Measurements from ENCODE around the gene LUC7L3.
"Not testable (repeated sequence)": the region's sequence is repeated elsewhere in the genome, so short reads cannot be mapped to it uniquely, and the experiment has no call there.

The LUC7L3 gene

GRCh38 chr17:50719144-50719923, at the start of gene LUC7L3:
LUC7L3 (plus strand) TSS chr17:50719603; CDS start chr17:50719733, 130 bp downstream.
- DNase-seq = peak; percentile 84

- DNase-seq = no peak
Measured at GRCh38 chr17:50672071-50672470, 47.3 kb upstream of the LUC7L3 start.

DNA sequence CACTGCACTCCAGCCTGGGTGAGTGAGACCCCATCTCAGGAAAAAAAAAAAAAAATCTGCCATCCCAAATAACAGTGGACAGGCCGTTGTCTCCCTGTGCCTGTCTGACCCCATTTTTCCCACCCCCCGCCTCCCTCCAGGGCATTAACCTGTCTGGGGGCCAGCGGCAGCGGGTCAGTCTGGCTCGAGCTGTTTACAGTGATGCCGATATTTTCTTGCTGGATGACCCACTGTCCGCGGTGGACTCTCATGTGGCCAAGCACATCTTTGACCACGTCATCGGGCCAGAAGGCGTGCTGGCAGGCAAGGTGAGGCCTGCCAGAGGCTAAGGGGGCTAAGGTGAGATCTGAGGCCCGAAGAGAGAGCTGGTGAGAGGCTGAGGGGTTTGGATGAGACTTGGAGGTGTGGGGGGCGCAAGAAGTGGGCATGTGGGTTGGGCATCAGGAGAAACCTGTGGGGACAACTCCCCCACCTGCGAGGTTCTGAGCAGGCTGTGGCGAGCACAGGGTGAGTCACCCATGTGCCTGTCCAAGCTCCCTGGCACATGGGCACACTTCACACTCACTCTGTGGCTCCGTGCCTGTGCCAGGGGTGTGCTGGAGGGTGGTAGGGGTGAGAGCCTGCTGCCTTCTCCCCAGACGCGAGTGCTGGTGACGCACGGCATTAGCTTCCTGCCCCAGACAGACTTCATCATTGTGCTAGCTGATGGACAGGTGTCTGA, 46.4 kb upstream of the LUC7L3 start:
- DNase-seq = no peak

DNA sequence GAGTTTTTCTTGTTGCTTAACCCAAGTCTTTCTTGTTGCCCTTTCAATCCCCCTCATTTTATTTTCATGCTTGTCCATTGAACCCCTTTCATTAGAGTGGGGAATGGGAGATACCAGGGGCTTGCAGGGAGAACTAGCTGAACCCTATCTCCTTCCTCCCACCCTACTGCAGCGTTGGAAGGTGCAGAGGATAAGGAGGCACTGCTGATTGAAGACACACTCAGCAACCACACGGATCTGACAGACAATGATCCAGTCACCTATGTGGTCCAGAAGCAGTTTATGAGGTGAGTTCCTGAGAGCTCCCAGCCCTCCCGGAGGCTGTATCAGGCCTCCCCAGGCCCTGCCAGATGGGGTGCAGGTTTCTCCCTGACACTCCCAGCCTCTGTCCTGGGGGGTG, 44.2 kb upstream of the LUC7L3 start:
- no peak for DNase-seq

DNA sequence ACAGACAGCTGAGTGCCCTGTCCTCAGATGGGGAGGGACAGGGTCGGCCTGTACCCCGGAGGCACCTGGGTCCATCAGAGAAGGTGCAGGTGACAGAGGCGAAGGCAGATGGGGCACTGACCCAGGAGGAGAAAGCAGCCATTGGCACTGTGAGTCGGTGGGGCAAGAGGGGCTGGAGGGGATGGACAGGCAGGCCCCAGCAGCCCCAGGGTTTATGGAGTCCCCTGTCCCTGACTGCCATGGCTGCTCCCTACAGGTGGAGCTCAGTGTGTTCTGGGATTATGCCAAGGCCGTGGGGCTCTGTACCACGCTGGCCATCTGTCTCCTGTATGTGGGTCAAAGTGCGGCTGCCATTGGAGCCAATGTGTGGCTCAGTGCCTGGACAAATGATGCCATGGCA, 43.8 kb upstream of the LUC7L3 start:
- DNase-seq = no peak

GRCh38 chr17:50676065-50676975, 43.1 kb upstream of the LUC7L3 start:
- DNase-seq = no peak

- no peak for DNase-seq
Measured at GRCh38 chr17:50677851-50678375, 41.5 kb upstream of the LUC7L3 start.

- no peak for DNase-seq
Measured at GRCh38 chr17:50679008-50679544, 40.3 kb upstream of the LUC7L3 start.

DNA sequence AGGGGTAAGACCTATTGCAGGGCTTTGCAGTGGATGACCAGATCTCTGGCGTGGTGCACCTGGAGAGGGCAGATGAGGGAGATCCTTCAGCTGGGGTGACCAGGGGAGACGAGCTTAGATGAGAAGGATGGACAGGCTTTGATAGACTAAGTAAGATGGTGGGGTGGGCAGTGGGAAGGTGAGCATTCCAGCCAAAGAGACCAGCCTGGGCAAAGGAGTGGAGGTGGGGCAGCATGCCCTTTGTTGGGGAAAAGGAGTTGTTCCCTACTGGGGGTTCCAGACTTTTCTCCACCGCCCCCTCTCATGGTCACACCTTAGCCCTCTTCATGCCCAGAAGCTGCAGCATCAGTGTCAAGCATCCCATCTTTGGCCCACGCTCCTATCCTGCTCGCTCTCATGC, 39.3 kb upstream of the LUC7L3 start:
- DNase-seq = no peak

DNA sequence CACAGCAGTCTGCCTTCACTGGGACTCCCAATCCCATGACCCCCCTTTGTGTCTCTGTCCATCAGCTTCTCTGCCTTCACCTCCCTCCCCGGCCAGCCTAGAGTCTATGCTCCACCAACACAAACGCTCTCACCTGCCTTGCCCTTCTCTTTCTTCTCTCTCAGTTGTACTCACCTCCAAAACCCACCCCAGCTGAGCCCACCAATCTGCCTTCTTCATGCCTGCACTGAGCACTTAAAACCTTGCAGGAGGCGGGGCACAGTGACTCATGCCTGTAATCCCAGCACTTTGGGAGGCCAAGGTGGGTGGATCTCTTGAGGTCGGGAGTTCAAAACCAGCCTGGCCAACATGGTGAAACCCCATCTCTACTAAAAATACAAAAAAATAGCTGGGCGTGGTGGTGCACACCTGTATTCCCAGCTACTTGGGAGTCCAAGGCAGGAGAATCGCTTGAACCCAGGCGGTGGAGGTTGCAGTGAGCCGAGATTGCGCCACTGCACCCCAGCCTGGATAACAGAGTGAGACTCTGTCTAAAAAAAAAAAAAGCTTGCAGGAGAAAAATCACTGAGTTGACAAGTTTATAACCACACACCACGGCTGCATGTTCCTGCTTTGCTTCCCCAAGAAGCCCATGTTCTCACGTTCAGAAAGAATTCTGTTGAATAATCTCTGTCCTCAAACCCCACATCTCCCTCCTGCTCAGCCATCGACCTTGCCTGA, 38.7 kb upstream of the LUC7L3 start:
- not testable (repeated sequence) for DNase-seq

- DNase-seq = no peak
Measured at GRCh38 chr17:50681263-50682200, 37.9 kb upstream of the LUC7L3 start.

DNA sequence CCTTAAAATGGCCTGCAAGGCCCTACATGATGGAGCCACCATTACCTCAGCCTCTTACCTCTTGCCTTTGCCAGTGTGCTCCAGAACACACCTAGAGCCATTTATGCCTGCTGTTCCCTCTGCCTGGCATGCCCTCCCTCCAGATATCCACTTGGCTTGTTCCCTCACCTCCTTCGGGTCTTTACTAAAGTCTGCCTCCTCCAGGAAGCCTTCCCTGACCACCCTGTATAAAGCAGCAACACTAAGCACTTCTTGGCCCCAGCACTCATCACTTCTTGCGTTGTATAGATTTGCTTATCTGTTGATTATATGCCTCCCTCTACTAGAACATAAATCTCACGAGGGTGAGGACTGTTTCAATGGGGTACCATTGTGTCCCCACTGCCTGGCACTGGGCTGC, 37.0 kb upstream of the LUC7L3 start:
- DNase-seq = no peak

DNA sequence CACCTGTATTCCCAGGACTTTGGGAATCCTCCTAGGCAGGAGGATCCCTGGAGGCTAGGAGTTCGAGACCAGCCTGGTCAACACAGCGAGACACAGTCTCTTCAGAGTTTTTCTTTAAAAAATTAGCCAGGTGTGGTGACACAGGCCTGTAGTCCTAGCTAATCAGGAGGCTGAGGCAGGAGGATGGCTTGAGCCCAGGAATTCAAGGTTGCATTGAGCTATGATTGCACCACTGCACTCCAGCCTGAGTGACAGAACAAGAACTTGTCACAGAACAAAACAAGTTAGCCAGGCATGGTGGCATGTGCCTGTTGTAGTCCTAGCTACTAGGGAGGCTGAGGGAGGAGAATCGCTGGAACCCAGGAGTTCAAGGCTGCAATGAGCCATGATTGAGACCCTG, 36.5 kb upstream of the LUC7L3 start:
- no peak for DNase-seq

DNA sequence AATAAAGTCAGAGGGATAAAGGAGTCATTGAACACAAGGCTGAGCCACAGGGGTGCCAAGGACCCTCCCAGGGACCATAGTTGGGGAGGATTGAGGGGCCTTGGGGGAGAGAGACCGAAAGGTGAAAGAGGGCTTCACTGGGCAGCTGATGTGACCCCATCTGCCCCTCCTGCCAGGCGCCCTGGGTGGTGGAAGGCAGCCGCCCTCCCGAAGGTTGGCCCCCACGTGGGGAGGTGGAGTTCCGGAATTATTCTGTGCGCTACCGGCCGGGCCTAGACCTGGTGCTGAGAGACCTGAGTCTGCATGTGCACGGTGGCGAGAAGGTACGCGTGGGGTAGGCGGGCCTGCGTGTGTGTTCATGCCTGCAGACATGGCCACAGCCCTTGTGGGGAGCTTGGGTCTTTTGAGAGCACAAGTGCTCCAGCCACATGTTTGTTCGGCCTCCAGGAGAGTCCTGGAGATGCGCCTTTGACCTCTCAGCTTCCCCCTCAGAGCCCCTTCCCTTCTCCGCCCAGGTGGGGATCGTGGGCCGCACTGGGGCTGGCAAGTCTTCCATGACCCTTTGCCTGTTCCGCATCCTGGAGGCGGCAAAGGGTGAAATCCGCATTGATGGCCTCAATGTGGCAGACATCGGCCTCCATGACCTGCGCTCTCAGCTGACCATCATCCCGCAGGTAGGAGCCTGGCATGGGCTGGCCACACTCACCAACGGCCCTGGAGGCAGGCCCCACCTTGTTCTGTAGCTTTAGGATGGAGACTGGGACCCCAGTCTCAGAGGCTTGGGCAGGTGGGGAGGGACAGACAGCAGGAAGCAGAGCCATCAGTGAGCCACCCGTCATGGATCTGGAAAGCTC, 35.7 kb upstream of the LUC7L3 start:
- no peak for DNase-seq

DNA sequence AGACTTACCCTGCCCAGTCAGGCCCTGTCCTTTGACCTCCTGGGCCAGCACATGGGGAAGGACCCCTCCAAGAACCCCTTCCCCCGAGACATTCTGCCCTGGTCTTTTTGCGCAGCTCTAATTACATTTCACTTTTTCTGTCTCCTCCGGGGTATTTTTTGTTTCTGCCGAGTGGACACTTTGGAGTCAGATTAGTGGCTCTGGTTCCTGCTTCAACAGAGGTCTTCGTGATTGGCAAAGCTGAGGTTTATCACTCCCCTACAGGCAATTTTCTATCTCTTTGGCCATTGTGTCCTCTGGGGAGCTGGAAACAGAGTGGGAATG, 35.2 kb upstream of the LUC7L3 start:
- no peak for DNase-seq

GRCh38 chr17:50684612-50685333, 34.6 kb upstream of the LUC7L3 start:
- DNase-seq = no peak

DNA sequence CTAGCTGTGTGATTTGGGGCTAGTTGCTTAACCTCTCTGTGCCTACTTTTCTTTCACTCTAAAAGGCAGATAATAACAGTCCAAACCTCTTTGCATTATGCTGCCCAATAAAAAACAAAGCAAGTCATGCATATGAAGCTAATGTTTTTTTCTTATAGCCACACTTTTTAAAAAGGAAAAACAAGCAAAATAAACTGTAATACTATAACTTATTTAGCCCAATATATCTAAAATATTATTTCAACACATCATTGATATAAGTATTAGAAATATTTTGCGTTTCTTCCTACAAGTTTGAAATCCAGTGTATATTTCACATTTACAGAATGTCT, 34.1 kb upstream of the LUC7L3 start:
- DNase-seq = no peak

GRCh38 chr17:50685691-50686493, 33.5 kb upstream of the LUC7L3 start:
- no peak for DNase-seq

Data from GOT3 (cell line).